Esophagus muscularis mucosa (tissue), 4 donors: Measurements from ENCODE around the gene TTBK1. TPM values are rescaled to one million over a fixed set of nuclear protein-coding genes. Genes with fewer than 3 reads are reported as not detected.

Source experiments
- DNase-seq: peaks from one replicate; pipeline ENCODE4 v3.0.0-alpha.2; 2017; ENCODE audit errors: extremely low spot score
- H3K27ac ChIP-seq, 4 donors: fragments of 200-600 bp; sonication (generic); replicated peaks in 1 of 4; 1 replicate in 3 of 4; 2 replicates in 1 of 4; pipeline ENCODE4 v1.5.1; 2016 to 2019; ENCODE audit warnings: mild to moderate bottlenecking in 1 of 4
- H3K27me3 ChIP-seq, 4 donors: fragments of 200-600 bp; sonication (generic); one replicate each; pipeline versions ENCODE4 v1.5.1 to v1.6.0; 2016 to 2019
- H3K36me3 ChIP-seq, 4 donors: fragments of 200-600 bp; sonication (generic); one replicate each; pipeline ENCODE4 v1.5.1; 2016 to 2019
- H3K4me1 ChIP-seq, 4 donors: fragments of 200-600 bp; sonication (generic); one replicate each; pipeline ENCODE4 v1.5.1; 2016 to 2019
- H3K4me3 ChIP-seq, 4 donors: fragments of 200-600 bp; sonication (generic); 1 replicate in 2 of 4; 2 replicates in 2 of 4; pipeline ENCODE4 v1.5.1; 2016 to 2019; ENCODE audit warnings: mild to moderate bottlenecking in 4 of 4, moderate library complexity in 1 of 4
- H3K9me3 ChIP-seq, 4 donors: fragments of 200-600 bp; sonication (generic); 1 replicate in 3 of 4; 2 replicates in 1 of 4; pipeline ENCODE4 v1.5.1; 2016 to 2019
- EP300 ChIP-seq: sonication (generic); formaldehyde crosslinking; IDR thresholded peaks from one replicate; pipeline ENCODE4 v1.6.1; 2017; ENCODE audit warnings: antibody characterized with exemption
- POLR2A ChIP-seq: fragments of 450-650 bp; IDR thresholded peaks from one replicate; pipeline ENCODE4 v1.6.1; 2017; ENCODE audit warnings: antibody characterized with exemption, moderate library complexity, mild to moderate bottlenecking, low read depth
- POLR2AphosphoS5 ChIP-seq, 2 donors: sonication (generic); formaldehyde crosslinking; IDR thresholded peaks; one replicate each; pipeline ENCODE4 v1.6.1; 2017; ENCODE audit warnings: antibody characterized with exemption in 2 of 2
- WGBS: methylation state at CpG from one replicate; pipeline ENCODE4 v1.1.5; 2018; 5-methylcytosine and 5-hydroxymethylcytosine counted together
- intact Hi-C: fragments of 100-400 bp; cut with DNase I; formaldehyde crosslinking; loops from one replicate; pipeline ENCODE4 v1.15.1; 2023
- total RNA-seq, 4 donors: library from RNA; depleted of rRNA; stranded (reverse); fragments of >200 nt; gene quantifications; one replicate each; pipeline versions ENCODE4 v1.1.0 to v1.2.1, GENCODE V29; 2016
- TF ChIP-seq, protein P1 (sequence below), 3 experiments: fragments of 200-600 bp in 2 of 3; fragments of 450-650 bp in 1 of 3; sonication (generic) in 2 of 3; IDR thresholded peaks; one replicate each; pipeline ENCODE4 v1.5.1; 2017 to 2019; ENCODE audit warnings: antibody characterized with exemption in 3 of 3, mild to moderate bottlenecking in 2 of 3, moderate library complexity in 1 of 3

TTBK1 gene
- total RNA-seq, 4 donors from 2014 or later, result under 0.01 to 0.29 (median 0.03) TPM

DNA sequence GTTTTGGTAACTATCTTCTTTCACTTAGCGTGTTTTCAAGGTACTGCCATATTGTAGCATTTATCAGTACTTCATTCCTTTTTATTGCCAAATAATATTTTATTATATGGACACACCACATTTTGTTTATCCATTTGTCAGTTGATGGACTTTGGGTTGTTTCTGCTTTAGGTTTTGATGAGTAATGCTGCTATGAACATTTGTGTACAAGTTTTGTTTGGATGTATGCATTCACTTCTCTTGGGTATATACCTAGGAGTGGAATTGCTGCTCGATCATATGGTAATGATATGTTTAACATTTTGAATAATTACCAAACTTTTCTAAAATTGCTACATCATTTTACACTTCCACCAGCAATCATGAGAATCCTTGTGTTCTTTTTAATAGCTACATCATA, 48.4 kb downstream of the TTBK1 start:
- no peak for DNase-seq
- Histone ChIP-seq H3K4me1 (no peaks in the 10 kb centered on the region), H3K27ac (no peak overlapping the region), H3K4me3 (no peak overlapping the region), H3K9me3 (no peaks in the 10 kb centered on the region), H3K36me3 (no peaks in the 10 kb centered on the region), H3K27me3 (no peaks in the 10 kb centered on the region)
- TF ChIP-seq EP300, result no peak
- TF ChIP-seq, protein P1, sequence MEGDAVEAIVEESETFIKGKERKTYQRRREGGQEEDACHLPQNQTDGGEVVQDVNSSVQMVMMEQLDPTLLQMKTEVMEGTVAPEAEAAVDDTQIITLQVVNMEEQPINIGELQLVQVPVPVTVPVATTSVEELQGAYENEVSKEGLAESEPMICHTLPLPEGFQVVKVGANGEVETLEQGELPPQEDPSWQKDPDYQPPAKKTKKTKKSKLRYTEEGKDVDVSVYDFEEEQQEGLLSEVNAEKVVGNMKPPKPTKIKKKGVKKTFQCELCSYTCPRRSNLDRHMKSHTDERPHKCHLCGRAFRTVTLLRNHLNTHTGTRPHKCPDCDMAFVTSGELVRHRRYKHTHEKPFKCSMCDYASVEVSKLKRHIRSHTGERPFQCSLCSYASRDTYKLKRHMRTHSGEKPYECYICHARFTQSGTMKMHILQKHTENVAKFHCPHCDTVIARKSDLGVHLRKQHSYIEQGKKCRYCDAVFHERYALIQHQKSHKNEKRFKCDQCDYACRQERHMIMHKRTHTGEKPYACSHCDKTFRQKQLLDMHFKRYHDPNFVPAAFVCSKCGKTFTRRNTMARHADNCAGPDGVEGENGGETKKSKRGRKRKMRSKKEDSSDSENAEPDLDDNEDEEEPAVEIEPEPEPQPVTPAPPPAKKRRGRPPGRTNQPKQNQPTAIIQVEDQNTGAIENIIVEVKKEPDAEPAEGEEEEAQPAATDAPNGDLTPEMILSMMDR (IDR thresholded peaks at IDR 0.05), result no peak
- no peak for TF ChIP-seq POLR2A
- TF ChIP-seq POLR2AphosphoS5 (IDR thresholded peaks at IDR 0.05), result no peak
- intact Hi-C loops, result no loop called here
- WGBS, result 98% methylated on average over 2 of the region's 2 CpGs

DNA sequence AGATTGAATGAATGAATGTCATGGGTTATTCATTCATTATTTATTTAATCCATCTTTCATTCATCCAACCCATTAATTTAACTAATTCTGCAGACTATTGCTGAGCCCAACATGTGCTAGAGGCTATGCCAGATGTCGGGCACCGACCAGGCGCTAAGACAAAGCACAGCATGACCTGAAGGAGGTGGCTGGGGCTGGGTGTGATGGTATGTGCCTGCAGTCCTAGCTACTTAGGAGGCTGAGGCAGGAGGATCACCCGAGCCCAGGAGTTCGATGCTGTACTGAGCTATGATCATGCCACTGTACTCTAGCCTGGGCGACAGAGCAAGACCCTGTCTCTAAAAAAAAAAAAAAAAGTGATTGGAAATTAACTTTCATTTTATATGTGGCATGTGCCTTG, 49.1 kb downstream of the TTBK1 start:
- intact Hi-C loops, result no loop called here
- Histone ChIP-seq H3K9me3 (no peaks in the 10 kb centered on the region), H3K4me1 (no peaks in the 10 kb centered on the region), H3K27ac (no peak overlapping the region), H3K36me3 (no peaks in the 10 kb centered on the region), H3K4me3 (no peak overlapping the region), H3K27me3 (no peaks in the 10 kb centered on the region)
- 93% methylated on average over 6 of the region's 6 CpGs for WGBS
- DNase-seq, result no peak
- TF ChIP-seq POLR2A (no peak), EP300 (no peak), POLR2AphosphoS5 (IDR thresholded peaks at IDR 0.05) (no peak)
- TF ChIP-seq, protein P1 (IDR thresholded peaks at IDR 0.05), result no peak

DNA sequence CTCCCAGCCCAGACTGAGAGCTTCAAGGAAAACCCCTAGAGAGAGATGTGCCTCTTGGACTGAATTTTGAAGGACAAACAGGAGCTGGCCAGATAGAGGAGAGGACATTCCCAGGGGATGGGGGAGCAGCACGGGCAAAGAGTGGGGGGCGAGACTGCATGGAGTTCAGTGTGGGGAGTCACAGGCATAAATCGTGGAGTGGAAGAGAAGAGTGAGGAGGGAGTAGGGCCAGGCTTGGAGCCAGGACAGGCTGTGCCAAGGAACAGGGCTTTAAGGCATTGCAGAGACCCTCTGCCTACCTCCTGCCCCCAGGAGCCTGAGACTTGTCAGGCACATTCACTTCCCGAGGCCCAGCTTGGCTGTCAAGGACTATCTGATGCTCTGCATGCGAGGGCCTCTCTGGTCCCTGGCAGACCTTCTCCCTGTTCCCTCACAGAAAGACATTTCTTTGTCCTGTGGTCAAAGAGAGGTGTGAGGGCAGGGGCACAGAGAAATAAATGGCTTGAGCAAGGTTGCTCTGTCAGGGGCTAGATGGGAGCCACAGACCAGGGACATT, 49.6 kb downstream of the TTBK1 start:
- H3K9me3 ChIP-seq, result no peaks in the 10 kb centered on the region
- TF ChIP-seq POLR2AphosphoS5 (IDR thresholded peaks at IDR 0.05) (no peak), POLR2A (no peak), EP300 (no peak)
- TF ChIP-seq, protein P1 (IDR thresholded peaks at IDR 0.05), result no peak
- no peak overlapping the region for H3K4me3 ChIP-seq
- H3K36me3 ChIP-seq, result no peaks in the 10 kb centered on the region
- H3K27ac ChIP-seq, result no peak overlapping the region
- no peak for DNase-seq
- H3K4me1 ChIP-seq, result peaks cover 0 to 4% (median under 1%) of the 10 kb centered on the region in 4 donors
- intact Hi-C loops, result no loop called here
- peaks cover 0 to 4% (median 0%) of the 10 kb centered on the region in 4 donors for H3K27me3 ChIP-seq
- 79% methylated on average over 5 of the region's 5 CpGs for WGBS

DNA sequence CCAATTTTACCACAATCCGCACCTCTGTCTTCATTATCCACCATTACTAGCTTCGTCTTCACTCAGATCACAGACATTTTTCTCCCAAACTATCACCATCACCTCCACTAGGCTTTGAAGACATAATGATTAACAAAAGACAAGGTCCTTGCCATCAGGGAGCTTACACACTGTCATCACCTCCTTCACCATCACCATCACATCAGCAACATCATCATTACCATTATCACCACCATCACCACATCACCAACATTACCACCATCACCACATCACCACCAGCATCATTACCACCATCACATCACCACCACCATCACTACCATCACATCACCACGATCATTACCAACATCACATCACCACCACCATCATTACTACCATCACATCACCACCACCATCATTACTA, 50.4 kb downstream of the TTBK1 start:
- no peak for TF ChIP-seq POLR2AphosphoS5 (IDR thresholded peaks at IDR 0.05)
- Histone ChIP-seq H3K27me3 (peaks cover 0 to 12% (median 0%) of the 10 kb centered on the region in 4 donors), H3K9me3 (no peaks in the 10 kb centered on the region), H3K4me3 (no peak overlapping the region), H3K27ac (no peak overlapping the region), H3K36me3 (no peaks in the 10 kb centered on the region), H3K4me1 (peaks cover 0 to 5% (median 2%) of the 10 kb centered on the region in 4 donors)
- intact Hi-C loops, result no loop called here
- no peak for DNase-seq
- 98% methylated on average over 3 of the region's 3 CpGs for WGBS

- intact Hi-C loops, result no loop called here
- DNase-seq, result no peak
- TF ChIP-seq POLR2AphosphoS5 (IDR thresholded peaks at IDR 0.05) (no peak), POLR2A (no peak), EP300 (no peak)
- TF ChIP-seq, protein P1 (IDR thresholded peaks at IDR 0.05), result no peak
- Histone ChIP-seq H3K9me3 (no peaks in the 10 kb centered on the region), H3K36me3 (no peaks in the 10 kb centered on the region), H3K27me3 (peaks cover 0 to 21% (median 0%) of the 10 kb centered on the region in 4 donors), H3K4me3 (no peak overlapping the region), H3K27ac (no peak overlapping the region), H3K4me1 (peaks cover 0 to 5% (median 2%) of the 10 kb centered on the region in 4 donors)
- 91% methylated on average over 3 of the region's 3 CpGs for WGBS
Measured at GRCh38 chr6:43294536-43294935, 51.3 kb downstream of the TTBK1 start.
